IPS-20b (cell line): ENCODE data around the gene C1orf226.
"Not testable (repeated sequence)": the region's sequence is repeated elsewhere in the genome, so short reads cannot be mapped to it uniquely, and the experiment has no call there.

Experiments
- H3K27ac ChIP-seq: one replicate; pipeline ENCODE4 v1.5.1; 2013; ENCODE audit warnings: low read length
- H3K27me3 ChIP-seq: 2 replicates; pipeline ENCODE4 v1.6.1; 2013; ENCODE audit warnings: mild to moderate bottlenecking, low read length, inconsistent platforms; ENCODE audit not compliant: insufficient read depth
- H3K36me3 ChIP-seq: 2 replicates; pipeline ENCODE4 v1.6.1; 2013; ENCODE audit warnings: low read depth, mild to moderate bottlenecking, inconsistent platforms, low read length, moderate library complexity; ENCODE audit not compliant: insufficient read depth
- H3K4me1 ChIP-seq: 2 replicates; pipeline ENCODE4 v1.6.1; 2013; ENCODE audit warnings: mild to moderate bottlenecking, control low read depth, inconsistent platforms, low read length, moderate library complexity; ENCODE audit not compliant: insufficient read depth
- H3K4me3 ChIP-seq: 2 replicates; pipeline ENCODE4 v1.5.1; 2013; ENCODE audit warnings: mild to moderate bottlenecking, low read length, inconsistent platforms
- H3K9ac ChIP-seq: 2 replicates; pipeline ENCODE4 v1.6.1; 2013; ENCODE audit warnings: low read depth, mild to moderate bottlenecking, inconsistent platforms, low read length, moderate library complexity
- H3K9me3 ChIP-seq: 2 replicates; pipeline ENCODE4 v1.6.1; 2013; ENCODE audit warnings: mild to moderate bottlenecking, low read depth, low read length, inconsistent platforms; ENCODE audit not compliant: insufficient read depth

C1orf226 gene

GRCh38 chr1:162417650-162418049 lies 36.1 kb downstream of the C1orf226 start:
- no peak overlapping the region for H3K27ac ChIP-seq
- H3K4me3 ChIP-seq = no peak overlapping the region
- no peaks in the 10 kb centered on the region for H3K4me1 ChIP-seq
- no peaks in the 10 kb centered on the region for H3K27me3 ChIP-seq
- H3K9ac ChIP-seq = no peak overlapping the region
- peaks cover 5% of the 10 kb centered on the region; the same call in 1 of the 2 replicates for H3K9me3 ChIP-seq
- no peaks in the 10 kb centered on the region for H3K36me3 ChIP-seq

- H3K27me3 ChIP-seq, H3K4me1 ChIP-seq, H3K27ac ChIP-seq, H3K36me3 ChIP-seq, H3K4me3 ChIP-seq, H3K9me3 ChIP-seq, H3K9ac ChIP-seq: not testable (repeated sequence)
These were observed 37.1 kb downstream of the C1orf226 start for GRCh38 chr1:162418584-162418983.

- not testable (repeated sequence) for H3K27ac ChIP-seq, H3K36me3 ChIP-seq, H3K9me3 ChIP-seq, H3K4me1 ChIP-seq, H3K9ac ChIP-seq, H3K4me3 ChIP-seq, H3K27me3 ChIP-seq
These were observed 38.0 kb downstream of the C1orf226 start for GRCh38 chr1:162419450-162419931.

- no peaks in the 10 kb centered on the region for H3K36me3 ChIP-seq
- H3K4me3 ChIP-seq = no peak overlapping the region
- H3K4me1 ChIP-seq = no peaks in the 10 kb centered on the region
- peaks cover 1% of the 10 kb centered on the region; the same call in 1 of the 2 replicates for H3K9me3 ChIP-seq
- H3K27ac ChIP-seq = no peak overlapping the region
- H3K9ac ChIP-seq = no peak overlapping the region
- no peaks in the 10 kb centered on the region for H3K27me3 ChIP-seq
These were observed 38.6 kb downstream of the C1orf226 start for GRCh38 chr1:162420120-162420519.

- H3K4me1 ChIP-seq = no peaks in the 10 kb centered on the region
- H3K4me3 ChIP-seq = no peak overlapping the region
- no peaks in the 10 kb centered on the region for H3K9me3 ChIP-seq
- no peaks in the 10 kb centered on the region for H3K36me3 ChIP-seq
- no peak overlapping the region for H3K9ac ChIP-seq
- H3K27ac ChIP-seq = no peak overlapping the region
- H3K27me3 ChIP-seq = no peaks in the 10 kb centered on the region
These were observed 40.0 kb downstream of the C1orf226 start for GRCh38 chr1:162421258-162422164.

- H3K36me3 ChIP-seq = no peaks in the 10 kb centered on the region
- no peak overlapping the region for H3K4me3 ChIP-seq
- H3K9me3 ChIP-seq = no peaks in the 10 kb centered on the region
- H3K4me1 ChIP-seq = no peaks in the 10 kb centered on the region
- no peak overlapping the region for H3K9ac ChIP-seq
- H3K27ac ChIP-seq = no peak overlapping the region
- H3K27me3 ChIP-seq = no peaks in the 10 kb centered on the region
These were observed 41.3 kb downstream of the C1orf226 start for GRCh38 chr1:162422662-162423375.

- Histone ChIP-seq H3K27ac (no peak overlapping the region), H3K9ac (no peak overlapping the region), H3K9me3 (no peaks in the 10 kb centered on the region), H3K27me3 (no peaks in the 10 kb centered on the region), H3K4me1 (no peaks in the 10 kb centered on the region), H3K4me3 (no peak overlapping the region), H3K36me3 (no peaks in the 10 kb centered on the region)
These were observed 49.1 kb downstream of the C1orf226 start for GRCh38 chr1:162430583-162430982.

GRCh38 chr1:162432977-162433713 lies 51.6 kb downstream of the C1orf226 start:
- H3K4me1 ChIP-seq, H3K9ac ChIP-seq, H3K9me3 ChIP-seq, H3K4me3 ChIP-seq, H3K36me3 ChIP-seq, H3K27ac ChIP-seq, H3K27me3 ChIP-seq: not testable (repeated sequence)
